Measurements from ENCODE around the gene HSD3B7.

HSD3B7 gene

DNA sequence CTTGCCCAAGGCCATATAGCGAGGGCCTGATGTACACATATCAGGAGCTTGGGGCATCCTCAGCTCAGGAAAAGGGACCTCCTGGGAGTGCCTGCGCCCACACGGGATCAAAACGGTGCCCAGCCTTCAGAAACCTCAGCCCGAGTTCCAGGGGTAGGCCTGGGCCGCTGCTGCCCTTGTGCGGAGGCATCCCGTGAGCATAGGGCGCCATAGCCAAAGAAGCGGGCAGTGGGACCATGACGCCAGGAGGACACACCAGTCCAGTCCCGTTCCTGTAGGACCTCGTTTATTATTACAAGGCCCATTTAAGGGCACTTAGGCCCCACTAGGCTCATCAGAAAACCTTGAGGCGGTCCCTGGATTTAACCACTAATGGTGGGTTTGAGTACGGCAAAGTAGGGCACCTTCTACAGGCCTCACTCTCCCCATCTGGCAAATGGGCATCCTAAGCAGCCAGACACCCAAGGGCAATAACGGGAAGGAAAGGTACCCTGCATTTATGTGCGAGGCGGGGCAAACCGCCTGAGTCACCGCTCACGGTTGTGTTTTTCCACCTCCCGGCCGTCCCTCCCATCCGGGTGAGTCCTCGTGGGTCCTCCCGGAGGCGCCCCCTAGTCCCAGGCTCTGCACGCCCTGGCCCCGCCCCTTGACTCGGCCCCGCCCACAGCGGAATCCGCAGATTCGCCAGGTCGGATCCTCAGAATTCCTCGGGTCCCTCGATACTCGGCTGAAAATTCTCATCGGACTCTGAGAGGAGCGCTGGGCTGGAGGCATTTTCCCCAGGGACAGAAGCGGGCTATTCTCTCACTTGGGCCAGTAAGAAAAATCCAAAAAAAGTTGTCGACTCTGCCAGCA, 28.2 kb upstream of the HSD3B7 start:
- Histone ChIP-seq H3K27me3 (ENCODE audit: insufficient read depth, poor library complexity, severe bottlenecking) (no peaks in the 10 kb centered on the region), H3K27ac (replicated peaks) (peak overlapping the region; percentile 100), H3K4me3 (replicated peaks; ENCODE audit: insufficient read depth, low read length) (peak overlapping the region; percentile 67)
- peak; percentile 77 to 85 for DNase-seq (ENCODE audit: low read depth in 1 of 2, low spot score in 1 of 2)
- no peak for TF ChIP-seq GABPA (IDR thresholded peaks at IDR 0.05; ENCODE audit: low read depth)
- TF ChIP-seq POLR2AphosphoS5 (IDR thresholded peaks at IDR 0.05; ENCODE audit: low read depth), result peak; percentile 55

DNA sequence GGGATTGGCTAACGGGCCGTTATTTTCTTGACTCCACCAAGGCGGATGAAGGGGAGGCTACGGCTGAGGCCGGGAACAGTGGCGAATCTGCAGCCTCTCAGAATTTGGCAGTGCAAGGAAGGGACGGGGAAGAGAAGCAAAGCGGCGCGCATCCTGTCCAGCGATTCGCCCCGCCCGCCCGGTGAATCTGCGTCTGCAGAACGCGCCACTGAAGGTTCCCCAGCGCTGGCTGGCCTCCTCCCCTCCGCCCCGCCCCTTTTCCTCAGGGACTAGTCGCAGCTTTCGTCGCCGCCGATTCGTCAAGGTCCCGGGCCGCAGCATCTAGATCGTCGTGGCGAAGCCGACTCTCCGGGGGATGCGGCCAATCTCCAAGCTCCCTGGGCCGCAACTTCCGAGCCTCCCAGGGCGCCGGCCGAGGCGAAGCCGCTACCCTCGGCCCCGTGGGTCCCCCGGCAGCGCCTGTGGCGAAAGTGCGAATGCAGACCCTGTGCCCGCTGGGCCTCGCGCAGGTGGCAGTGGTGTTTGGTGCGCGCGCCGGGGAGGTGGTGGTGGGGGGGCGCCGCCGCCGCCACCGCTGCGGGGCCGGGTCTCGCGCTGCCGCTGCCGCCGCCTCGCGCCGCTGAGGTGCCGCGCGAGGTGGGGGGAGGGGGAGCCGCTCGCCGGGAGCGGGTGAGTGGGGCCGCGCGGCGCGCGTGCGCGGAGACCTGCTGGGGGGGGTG, 27.4 kb upstream of the HSD3B7 start, which contains the start of gene SETD1A:
TSS of gene SETD1A (plus strand) at position 299 of the 719 bp plus-strand sequence. CDS start 978 bp downstream, outside the sequence.
- TF ChIP-seq, protein P1, sequence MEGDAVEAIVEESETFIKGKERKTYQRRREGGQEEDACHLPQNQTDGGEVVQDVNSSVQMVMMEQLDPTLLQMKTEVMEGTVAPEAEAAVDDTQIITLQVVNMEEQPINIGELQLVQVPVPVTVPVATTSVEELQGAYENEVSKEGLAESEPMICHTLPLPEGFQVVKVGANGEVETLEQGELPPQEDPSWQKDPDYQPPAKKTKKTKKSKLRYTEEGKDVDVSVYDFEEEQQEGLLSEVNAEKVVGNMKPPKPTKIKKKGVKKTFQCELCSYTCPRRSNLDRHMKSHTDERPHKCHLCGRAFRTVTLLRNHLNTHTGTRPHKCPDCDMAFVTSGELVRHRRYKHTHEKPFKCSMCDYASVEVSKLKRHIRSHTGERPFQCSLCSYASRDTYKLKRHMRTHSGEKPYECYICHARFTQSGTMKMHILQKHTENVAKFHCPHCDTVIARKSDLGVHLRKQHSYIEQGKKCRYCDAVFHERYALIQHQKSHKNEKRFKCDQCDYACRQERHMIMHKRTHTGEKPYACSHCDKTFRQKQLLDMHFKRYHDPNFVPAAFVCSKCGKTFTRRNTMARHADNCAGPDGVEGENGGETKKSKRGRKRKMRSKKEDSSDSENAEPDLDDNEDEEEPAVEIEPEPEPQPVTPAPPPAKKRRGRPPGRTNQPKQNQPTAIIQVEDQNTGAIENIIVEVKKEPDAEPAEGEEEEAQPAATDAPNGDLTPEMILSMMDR (IDR thresholded peaks at IDR 0.05; ENCODE audit: insufficient read depth, low read length), result no peak
- TF ChIP-seq GABPA (IDR thresholded peaks at IDR 0.05; ENCODE audit: low read depth) (peak; percentile 81), POLR2AphosphoS5 (IDR thresholded peaks at IDR 0.05; ENCODE audit: low read depth) (peak; percentile 48; the same call in 1 of the 2 replicates), SPI1 (IDR thresholded peaks at IDR 0.05; ENCODE audit: borderline replicate concordance, low read depth) (no peak)
- TF ChIP-seq, protein P2, sequence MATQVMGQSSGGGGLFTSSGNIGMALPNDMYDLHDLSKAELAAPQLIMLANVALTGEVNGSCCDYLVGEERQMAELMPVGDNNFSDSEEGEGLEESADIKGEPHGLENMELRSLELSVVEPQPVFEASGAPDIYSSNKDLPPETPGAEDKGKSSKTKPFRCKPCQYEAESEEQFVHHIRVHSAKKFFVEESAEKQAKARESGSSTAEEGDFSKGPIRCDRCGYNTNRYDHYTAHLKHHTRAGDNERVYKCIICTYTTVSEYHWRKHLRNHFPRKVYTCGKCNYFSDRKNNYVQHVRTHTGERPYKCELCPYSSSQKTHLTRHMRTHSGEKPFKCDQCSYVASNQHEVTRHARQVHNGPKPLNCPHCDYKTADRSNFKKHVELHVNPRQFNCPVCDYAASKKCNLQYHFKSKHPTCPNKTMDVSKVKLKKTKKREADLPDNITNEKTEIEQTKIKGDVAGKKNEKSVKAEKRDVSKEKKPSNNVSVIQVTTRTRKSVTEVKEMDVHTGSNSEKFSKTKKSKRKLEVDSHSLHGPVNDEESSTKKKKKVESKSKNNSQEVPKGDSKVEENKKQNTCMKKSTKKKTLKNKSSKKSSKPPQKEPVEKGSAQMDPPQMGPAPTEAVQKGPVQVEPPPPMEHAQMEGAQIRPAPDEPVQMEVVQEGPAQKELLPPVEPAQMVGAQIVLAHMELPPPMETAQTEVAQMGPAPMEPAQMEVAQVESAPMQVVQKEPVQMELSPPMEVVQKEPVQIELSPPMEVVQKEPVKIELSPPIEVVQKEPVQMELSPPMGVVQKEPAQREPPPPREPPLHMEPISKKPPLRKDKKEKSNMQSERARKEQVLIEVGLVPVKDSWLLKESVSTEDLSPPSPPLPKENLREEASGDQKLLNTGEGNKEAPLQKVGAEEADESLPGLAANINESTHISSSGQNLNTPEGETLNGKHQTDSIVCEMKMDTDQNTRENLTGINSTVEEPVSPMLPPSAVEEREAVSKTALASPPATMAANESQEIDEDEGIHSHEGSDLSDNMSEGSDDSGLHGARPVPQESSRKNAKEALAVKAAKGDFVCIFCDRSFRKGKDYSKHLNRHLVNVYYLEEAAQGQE (IDR thresholded peaks at IDR 0.05; ENCODE audit: insufficient replicate concordance, low read depth), result no peak
- peak within 1 kb of the TSS; percentile 100 for H3K27ac ChIP-seq (replicated peaks)
- H3K27me3 ChIP-seq (ENCODE audit: insufficient read depth, poor library complexity, severe bottlenecking), result no peaks in the 10 kb centered on the region
- DNase-seq (ENCODE audit: low read depth in 1 of 2, low spot score in 1 of 2), result peak; percentile 91 to 98
- peak within 1 kb of the TSS; percentile 67 for H3K4me3 ChIP-seq (replicated peaks; ENCODE audit: insufficient read depth, low read length)

DNA sequence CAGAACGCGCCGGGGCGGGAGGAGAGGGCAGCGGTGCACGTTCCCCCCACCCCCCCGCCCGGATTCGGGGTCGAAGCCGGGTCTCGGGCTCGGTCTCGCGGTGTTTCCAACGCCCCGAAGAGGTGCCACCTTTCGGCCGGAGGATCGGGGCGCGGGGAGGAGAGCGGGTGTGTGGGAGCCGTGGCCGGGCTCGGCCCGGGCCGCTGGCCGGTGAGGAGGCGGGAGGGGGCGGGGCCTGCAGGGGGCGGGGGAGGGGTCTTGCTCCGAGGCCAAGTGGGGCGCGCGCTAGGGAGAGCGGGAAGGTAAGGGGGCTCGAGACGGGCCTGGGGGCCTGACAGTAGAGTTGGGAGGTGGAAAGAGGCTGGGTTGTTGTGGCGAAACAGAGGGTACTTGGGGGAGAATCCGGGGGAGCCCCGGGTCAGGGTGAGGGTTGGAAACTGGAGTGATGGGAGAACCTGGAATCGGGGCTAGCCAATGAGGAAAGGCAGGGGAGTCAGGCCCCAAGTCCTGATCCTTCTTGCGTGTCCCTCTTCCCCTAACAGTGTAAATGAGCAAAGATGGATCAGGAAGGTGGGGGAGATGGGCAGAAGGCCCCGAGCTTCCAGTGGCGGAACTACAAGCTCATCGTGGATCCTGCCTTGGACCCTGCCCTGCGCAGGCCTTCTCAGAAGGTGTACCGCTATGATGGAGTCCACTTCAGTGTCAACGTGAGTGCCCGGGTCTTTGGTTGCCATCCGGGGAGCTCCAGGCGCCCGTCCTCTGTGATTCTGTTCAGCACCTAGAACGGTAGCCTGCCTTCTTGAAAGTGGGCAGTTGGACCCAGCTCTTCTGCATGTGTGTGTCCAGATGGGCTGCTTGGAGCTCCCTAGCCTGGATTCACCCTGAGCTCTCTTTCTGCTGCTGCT, 26.6 kb upstream of the HSD3B7 start:
- TF ChIP-seq SPI1 (IDR thresholded peaks at IDR 0.05; ENCODE audit: borderline replicate concordance, low read depth), result no peak
- no peak for TF ChIP-seq GABPA (IDR thresholded peaks at IDR 0.05; ENCODE audit: low read depth)
- TF ChIP-seq, protein P1 (IDR thresholded peaks at IDR 0.05; ENCODE audit: insufficient read depth, low read length), result no peak
- TF ChIP-seq, protein P2 (IDR thresholded peaks at IDR 0.05; ENCODE audit: insufficient replicate concordance, low read depth), result no peak
- no peak for TF ChIP-seq POLR2AphosphoS5 (IDR thresholded peaks at IDR 0.05; ENCODE audit: low read depth)
- peak overlapping the region; percentile 100 for H3K27ac ChIP-seq (replicated peaks)
- DNase-seq (ENCODE audit: low read depth in 1 of 2, low spot score in 1 of 2), result peak in 1 of 2 experiments; percentile 24
- H3K27me3 ChIP-seq (ENCODE audit: insufficient read depth, poor library complexity, severe bottlenecking), result no peaks in the 10 kb centered on the region
- H3K4me3 ChIP-seq (replicated peaks; ENCODE audit: insufficient read depth, low read length), result peak overlapping the region; percentile 67

Data from HL-60 (cell line).